ENCODE data around the gene ZBED1.
"Not testable (repeated sequence)": the region's sequence is repeated elsewhere in the genome, so short reads cannot be mapped to it uniquely, and the experiment has no call there.

Gene ZBED1

GRCh38 chrX:2486476-2487133 lies 14.2 kb downstream of the ZBED1 start:
- no peak overlapping the region for H3K9ac ChIP-seq (ENCODE audit: low read length)
- peaks cover 25% of the 10 kb centered on the region for H3K36me3 ChIP-seq (ENCODE audit: control insufficient read depth, insufficient read depth, low read length)
- no peak overlapping the region for H3K27ac ChIP-seq (ENCODE audit: low read depth, low read length)
- H3K4me1 ChIP-seq (ENCODE audit: control insufficient read depth, insufficient read depth, low read length): peaks cover 2% of the 10 kb centered on the region
- H3K4me3 ChIP-seq (ENCODE audit: low read length): no peak overlapping the region
- no peaks in the 10 kb centered on the region for H3K27me3 ChIP-seq (ENCODE audit: control insufficient read depth, insufficient read depth, low read length)

- H3K4me3 ChIP-seq (ENCODE audit: low read length): no peak overlapping the region
- H3K36me3 ChIP-seq (ENCODE audit: control insufficient read depth, insufficient read depth, low read length): peaks cover 25% of the 10 kb centered on the region
- no peaks in the 10 kb centered on the region for H3K27me3 ChIP-seq (ENCODE audit: control insufficient read depth, insufficient read depth, low read length)
- H3K27ac ChIP-seq (ENCODE audit: low read depth, low read length): peak overlapping the region; percentile 12
- no peak overlapping the region for H3K9ac ChIP-seq (ENCODE audit: low read length)
- peaks cover 2% of the 10 kb centered on the region for H3K4me1 ChIP-seq (ENCODE audit: control insufficient read depth, insufficient read depth, low read length)
These were observed 14.9 kb downstream of the ZBED1 start for GRCh38 chrX:2485789-2486345.

GRCh38 chrX:2484721-2485648 lies 15.8 kb downstream of the ZBED1 start:
- no peaks in the 10 kb centered on the region for H3K27me3 ChIP-seq (ENCODE audit: control insufficient read depth, insufficient read depth, low read length)
- H3K27ac ChIP-seq (ENCODE audit: low read depth, low read length): peak overlapping the region; percentile 1
- H3K4me1 ChIP-seq (ENCODE audit: control insufficient read depth, insufficient read depth, low read length): peaks cover 2% of the 10 kb centered on the region
- H3K4me3 ChIP-seq (ENCODE audit: low read length): peak overlapping the region; percentile 32
- H3K36me3 ChIP-seq (ENCODE audit: control insufficient read depth, insufficient read depth, low read length): peaks cover 17% of the 10 kb centered on the region
- H3K9ac ChIP-seq (ENCODE audit: low read length): no peak overlapping the region

GRCh38 chrX:2484256-2484655 lies 16.5 kb downstream of the ZBED1 start:
- Histone ChIP-seq H3K27me3 (ENCODE audit: control insufficient read depth, insufficient read depth, low read length) (no peaks in the 10 kb centered on the region), H3K4me3 (ENCODE audit: low read length) (peak overlapping the region; percentile 32), H3K4me1 (ENCODE audit: control insufficient read depth, insufficient read depth, low read length) (peaks cover 2% of the 10 kb centered on the region), H3K27ac (ENCODE audit: low read depth, low read length) (peak overlapping the region; percentile 1), H3K9ac (ENCODE audit: low read length) (no peak overlapping the region), H3K36me3 (ENCODE audit: control insufficient read depth, insufficient read depth, low read length) (peaks cover 19% of the 10 kb centered on the region)

- Histone ChIP-seq H3K27ac (ENCODE audit: low read depth, low read length) (peak overlapping the region; percentile 1), H3K27me3 (ENCODE audit: control insufficient read depth, insufficient read depth, low read length) (no peaks in the 10 kb centered on the region), H3K9ac (ENCODE audit: low read length) (no peak overlapping the region), H3K4me3 (ENCODE audit: low read length) (no peak overlapping the region), H3K36me3 (ENCODE audit: control insufficient read depth, insufficient read depth, low read length) (peaks cover 12% of the 10 kb centered on the region), H3K4me1 (ENCODE audit: control insufficient read depth, insufficient read depth, low read length) (peaks cover 2% of the 10 kb centered on the region)
These were observed 17.2 kb downstream of the ZBED1 start for GRCh38 chrX:2483398-2484060.

- H3K36me3 ChIP-seq (ENCODE audit: control insufficient read depth, insufficient read depth, low read length); H3K27me3 ChIP-seq (ENCODE audit: control insufficient read depth, insufficient read depth, low read length); H3K4me1 ChIP-seq (ENCODE audit: control insufficient read depth, insufficient read depth, low read length); H3K4me3 ChIP-seq (ENCODE audit: low read length); H3K27ac ChIP-seq (ENCODE audit: low read depth, low read length); H3K9ac ChIP-seq (ENCODE audit: low read length): not testable (repeated sequence)
These were observed 19.2 kb downstream of the ZBED1 start for GRCh38 chrX:2481597-2481996.

GRCh38 chrX:2479982-2480381 lies 20.8 kb downstream of the ZBED1 start:
- H3K36me3 ChIP-seq (ENCODE audit: control insufficient read depth, insufficient read depth, low read length); H3K4me1 ChIP-seq (ENCODE audit: control insufficient read depth, insufficient read depth, low read length); H3K9ac ChIP-seq (ENCODE audit: low read length); H3K27ac ChIP-seq (ENCODE audit: low read depth, low read length); H3K27me3 ChIP-seq (ENCODE audit: control insufficient read depth, insufficient read depth, low read length); H3K4me3 ChIP-seq (ENCODE audit: low read length): not testable (repeated sequence)

GRCh38 chrX:2479420-2479780 lies 21.4 kb downstream of the ZBED1 start:
- Histone ChIP-seq H3K36me3 (ENCODE audit: control insufficient read depth, insufficient read depth, low read length) (peaks cover 6% of the 10 kb centered on the region), H3K9ac (ENCODE audit: low read length) (no peak overlapping the region), H3K4me1 (ENCODE audit: control insufficient read depth, insufficient read depth, low read length) (peaks cover 2% of the 10 kb centered on the region), H3K4me3 (ENCODE audit: low read length) (no peak overlapping the region), H3K27me3 (ENCODE audit: control insufficient read depth, insufficient read depth, low read length) (no peaks in the 10 kb centered on the region), H3K27ac (ENCODE audit: low read depth, low read length) (no peak overlapping the region)

GRCh38 chrX:2478546-2479419 lies 22.0 kb downstream of the ZBED1 start:
- no peak overlapping the region for H3K9ac ChIP-seq (ENCODE audit: low read length)
- H3K27ac ChIP-seq (ENCODE audit: low read depth, low read length): no peak overlapping the region
- no peak overlapping the region for H3K4me3 ChIP-seq (ENCODE audit: low read length)

GRCh38 chrX:2477313-2477712 lies 23.5 kb downstream of the ZBED1 start:
- not testable (repeated sequence) for H3K27me3 ChIP-seq (ENCODE audit: control insufficient read depth, insufficient read depth, low read length); H3K27ac ChIP-seq (ENCODE audit: low read depth, low read length); H3K4me3 ChIP-seq (ENCODE audit: low read length); H3K36me3 ChIP-seq (ENCODE audit: control insufficient read depth, insufficient read depth, low read length); H3K9ac ChIP-seq (ENCODE audit: low read length); H3K4me1 ChIP-seq (ENCODE audit: control insufficient read depth, insufficient read depth, low read length)

More at GRCh38 chrX:2478546-2479419, 22.0 kb downstream of the ZBED1 start:
- Histone ChIP-seq H3K4me1 (ENCODE audit: control insufficient read depth, insufficient read depth, low read length) (peaks cover 1% of the 10 kb centered on the region), H3K36me3 (ENCODE audit: control insufficient read depth, insufficient read depth, low read length) (peaks cover 6% of the 10 kb centered on the region), H3K27me3 (ENCODE audit: control insufficient read depth, insufficient read depth, low read length) (no peaks in the 10 kb centered on the region)

- no peak overlapping the region for H3K9ac ChIP-seq (ENCODE audit: low read length)
- no peaks in the 10 kb centered on the region for H3K4me1 ChIP-seq (ENCODE audit: control insufficient read depth, insufficient read depth, low read length)
- no peak overlapping the region for H3K27ac ChIP-seq (ENCODE audit: low read depth, low read length)
- no peaks in the 10 kb centered on the region for H3K27me3 ChIP-seq (ENCODE audit: control insufficient read depth, insufficient read depth, low read length)
- H3K4me3 ChIP-seq (ENCODE audit: low read length): no peak overlapping the region
- H3K36me3 ChIP-seq (ENCODE audit: control insufficient read depth, insufficient read depth, low read length): peaks cover 6% of the 10 kb centered on the region
These were observed 25.6 kb downstream of the ZBED1 start for GRCh38 chrX:2474963-2475726.
